ENCODE results near the gene DPP6. TPM values are rescaled to one million over a fixed set of nuclear protein-coding genes. Genes with fewer than 3 reads are reported as not detected.

DPP6 gene
- total and polyA plus RNA-seq, 2 of the 8 experiments (the other 6 are each of a cell fraction or from before 2014, with no cell fraction given), result 4.7 to 6.8 TPM

DNA sequence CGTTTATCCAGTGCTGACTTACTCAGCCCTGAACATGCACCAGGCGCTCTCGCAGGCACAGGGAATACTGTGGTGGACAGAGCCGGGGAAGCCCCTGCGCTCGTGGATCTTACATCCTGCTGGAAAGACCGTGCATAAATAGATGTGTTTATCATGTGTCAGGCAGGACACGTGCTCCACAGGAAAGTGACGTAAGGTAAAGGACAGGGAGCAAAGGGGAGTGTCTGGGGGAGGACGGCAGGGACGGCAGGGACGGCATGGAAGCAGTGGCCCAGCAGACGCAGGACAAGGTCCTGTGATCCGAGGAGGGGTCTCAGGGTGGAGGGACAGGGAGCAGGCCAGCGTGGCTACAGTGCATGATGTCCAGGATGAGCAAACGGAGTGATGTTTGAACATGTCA lies 540.2 kb downstream of the DPP6 start:
- Histone ChIP-seq H2BK12ac (ENCODE audit: low read depth, low read length) (no peak overlapping the region), H3K36me3 (ENCODE audit: control insufficient read depth in 2 of 4, insufficient read depth in 4 of 4, low read length in 3 of 4) (no peaks in the 10 kb centered on the region), H3K27me3 (replicated peaks in 1 of 4; ENCODE audit: control insufficient read depth in 3 of 4, extremely low read depth in 1 of 4, insufficient read depth in 3 of 4, low read length in 3 of 4) (no peaks in the 10 kb centered on the region), H2BK5ac (ENCODE audit: low read depth, low read length) (no peak overlapping the region), H2BK15ac (ENCODE audit: low read length) (no peak overlapping the region), H2AK5ac (ENCODE audit: low read depth, low read length) (no peak overlapping the region), H3K14ac (ENCODE audit: insufficient read length) (no peak overlapping the region), H3K79me2 (ENCODE audit: control insufficient read depth in 1 of 2, insufficient read depth in 2 of 2, low read length in 2 of 2) (no peaks in the 10 kb centered on the region), H3K9ac (replicated peaks in 1 of 4; ENCODE audit: extremely low read depth in 1 of 4, low read depth in 3 of 4, low read length in 3 of 4) (no peak overlapping the region), H3K79me1 (ENCODE audit: low read depth, low read length) (no peaks in the 10 kb centered on the region), H2AFZ (ENCODE audit: low read length) (no peak overlapping the region), H3K4me3 (ENCODE audit: extremely low read depth in 1 of 4, insufficient read depth in 2 of 4, low read depth in 3 of 4, low read length in 4 of 4) (no peak overlapping the region), H4K20me1 (replicated peaks in 1 of 2; ENCODE audit: control insufficient read depth in 1 of 2, insufficient read depth in 2 of 2, low read length in 2 of 2) (no peaks in the 10 kb centered on the region), H2BK120ac (replicated peaks; ENCODE audit: low read depth, low read length) (no peak overlapping the region), H3K56ac (replicated peaks; ENCODE audit: insufficient read length, low read depth, low read length) (no peak overlapping the region), H3K27ac (ENCODE audit: low read depth, low read length) (no peak overlapping the region), H3K4ac (replicated peaks; ENCODE audit: insufficient read length, low read depth, low read length) (no peak overlapping the region), H4K5ac (ENCODE audit: insufficient read length, low read depth, low read length) (no peak overlapping the region), H2BK20ac (ENCODE audit: low read length) (no peak overlapping the region), H4K8ac (ENCODE audit: extremely low read depth, insufficient read depth, low read length) (no peak overlapping the region), H3K4me1 (replicated peaks in 1 of 4; ENCODE audit: control insufficient read depth in 3 of 4, insufficient read depth in 4 of 4, low read length in 3 of 4) (peaks cover 0 to 2% (median 0%) of the 10 kb centered on the region in 4 experiments; a peak in 1 of 7 replicates), H3K9me3 (ENCODE audit: insufficient read depth in 2 of 2, low read depth in 1 of 2, low read length in 1 of 2) (no peaks in the 10 kb centered on the region), H3K4me2 (ENCODE audit: insufficient read depth in 1 of 2, low read depth in 2 of 2, low read length in 2 of 2) (no peak overlapping the region), H3K23me2 (ENCODE audit: low read depth, low read length) (no peaks in the 10 kb centered on the region), H4K91ac (replicated peaks; ENCODE audit: insufficient read length, low read length) (no peak overlapping the region), H3K18ac (ENCODE audit: extremely low read depth, low read length) (no peak overlapping the region), H3K23ac (ENCODE audit: insufficient read length) (no peak overlapping the region)
- DNase-seq (ENCODE audit: low read depth in 1 of 2, low spot score in 2 of 2) (no peak), FAIRE-seq (no peak)
- ChIA-PET POLR2A (ENCODE audit: partially characterized antibody) (no interaction called here), CTCF (ENCODE audit: partially characterized antibody) (interaction anchor here (1.0 to 2.1 kb wide), 3 partner anchors 7 to 20 kb away, joined by 4 to 9 read pairs (median 5); no protein-coding TSS in a partner anchor)
- 92% methylated on average over 16 of the region's 16 CpGs; no CpG with 5 or more reads in 1 of the 2 experiments for WGBS, 2 experiments (ENCODE audit: extremely low coverage in 1 of 2, insufficient coverage in 1 of 2, insufficient read length in 1 of 2, insufficient replicate concordance in 2 of 2, low coverage in 1 of 2, low lambda C conversion rate in 2 of 2, missing lambda C conversion rate in 1 of 2)
- TF ChIP-seq FOSL1 (IDR thresholded peaks at IDR 0.05; ENCODE audit: insufficient read depth, low read depth, low read length) (no peak), ZNF274 (IDR thresholded peaks at IDR 0.05; ENCODE audit: borderline replicate concordance, extremely low read depth, low read length) (no peak), CHD2 (IDR thresholded peaks at IDR 0.05; ENCODE audit: low read length) (no peak), TAF7 (optimal IDR thresholded peaks at IDR 0.05; ENCODE audit: borderline replicate concordance, low read depth, low read length) (no peak), SP4 (IDR thresholded peaks at IDR 0.05; ENCODE audit: low read length) (no peak), RNF2 (IDR thresholded peaks at IDR 0.05; ENCODE audit: borderline replicate concordance, low read depth, low read length, missing control alignments, poor library complexity, severe bottlenecking) (no peak), SIN3A (conservative IDR thresholded peaks at IDR 0.05 in 1 of 2, IDR thresholded peaks at IDR 0.05 in 1 of 2; ENCODE audit: low read depth in 1 of 2, low read length in 2 of 2) (no peak), TBP (IDR thresholded peaks at IDR 0.05; ENCODE audit: low read depth, low read length) (no peak), MAFK (IDR thresholded peaks at IDR 0.05; ENCODE audit: low read depth, low read length) (no peak), RAD21 (IDR thresholded peaks at IDR 0.05 in 1 of 2, conservative IDR thresholded peaks at IDR 0.05 in 1 of 2; ENCODE audit: low read depth in 2 of 2, low read length in 2 of 2) (no peak), ASH2L (IDR thresholded peaks at IDR 0.05; ENCODE audit: low read length) (no peak)
